Fibroblast of the aortic adventitia (primary cell): ENCODE data around the gene CLEC11A. TPM values are rescaled to one million over a fixed set of nuclear protein-coding genes. Genes with fewer than 3 reads are reported as not detected.

ENCODE experiments used
- DNase-seq: peaks from one replicate; pipeline ENCODE4 v3.0.0-alpha.2; 2010; ENCODE audit warnings: low read depth
- H3K4me3 ChIP-seq: 2 replicates; pipeline ENCODE4 v1.5.1; 2011; ENCODE audit warnings: low read depth, mild to moderate bottlenecking, control low read depth, low read length, moderate library complexity
- total RNA-seq: library from RNA; depleted of rRNA; stranded (reverse); fragments of >200 nt; gene quantifications from 2 replicates; pipeline ENCODE4 v1.2.3, GENCODE V29; 2012; ENCODE audit warnings: low replicate concordance
- TF ChIP-seq, protein P1 (sequence below): IDR thresholded peaks from 2 replicates; pipeline ENCODE4 v1.5.1; 2011; ENCODE audit warnings: mild to moderate bottlenecking, low read length, control low read depth, inconsistent platforms; ENCODE audit not compliant: insufficient read depth

The CLEC11A gene
- total RNA-seq, 1 donor, result 21.8 TPM

DNA sequence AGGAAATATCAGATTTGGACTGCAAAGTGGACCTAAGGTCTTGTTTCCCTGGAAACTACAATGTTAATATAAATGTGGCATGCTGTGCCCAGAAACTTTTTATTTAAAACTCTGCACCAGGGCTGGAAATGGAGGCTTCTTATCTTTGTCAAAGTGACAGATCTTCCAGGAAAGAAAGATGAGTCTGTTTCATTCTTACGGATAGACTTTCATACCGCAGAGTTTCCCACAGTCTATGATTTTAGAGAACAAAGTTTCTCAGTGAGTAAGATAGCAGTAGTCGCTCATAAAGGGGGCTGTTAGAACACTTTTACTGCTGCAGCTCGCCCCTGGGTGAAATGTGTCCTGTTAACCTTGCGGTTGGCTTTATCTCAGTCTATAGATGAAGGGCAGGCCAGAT, 6.7 kb downstream of the CLEC11A start:
- TF ChIP-seq, protein P1, sequence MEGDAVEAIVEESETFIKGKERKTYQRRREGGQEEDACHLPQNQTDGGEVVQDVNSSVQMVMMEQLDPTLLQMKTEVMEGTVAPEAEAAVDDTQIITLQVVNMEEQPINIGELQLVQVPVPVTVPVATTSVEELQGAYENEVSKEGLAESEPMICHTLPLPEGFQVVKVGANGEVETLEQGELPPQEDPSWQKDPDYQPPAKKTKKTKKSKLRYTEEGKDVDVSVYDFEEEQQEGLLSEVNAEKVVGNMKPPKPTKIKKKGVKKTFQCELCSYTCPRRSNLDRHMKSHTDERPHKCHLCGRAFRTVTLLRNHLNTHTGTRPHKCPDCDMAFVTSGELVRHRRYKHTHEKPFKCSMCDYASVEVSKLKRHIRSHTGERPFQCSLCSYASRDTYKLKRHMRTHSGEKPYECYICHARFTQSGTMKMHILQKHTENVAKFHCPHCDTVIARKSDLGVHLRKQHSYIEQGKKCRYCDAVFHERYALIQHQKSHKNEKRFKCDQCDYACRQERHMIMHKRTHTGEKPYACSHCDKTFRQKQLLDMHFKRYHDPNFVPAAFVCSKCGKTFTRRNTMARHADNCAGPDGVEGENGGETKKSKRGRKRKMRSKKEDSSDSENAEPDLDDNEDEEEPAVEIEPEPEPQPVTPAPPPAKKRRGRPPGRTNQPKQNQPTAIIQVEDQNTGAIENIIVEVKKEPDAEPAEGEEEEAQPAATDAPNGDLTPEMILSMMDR, result no peak
- no peak for DNase-seq
- H3K4me3 ChIP-seq, result no peak overlapping the region

DNA sequence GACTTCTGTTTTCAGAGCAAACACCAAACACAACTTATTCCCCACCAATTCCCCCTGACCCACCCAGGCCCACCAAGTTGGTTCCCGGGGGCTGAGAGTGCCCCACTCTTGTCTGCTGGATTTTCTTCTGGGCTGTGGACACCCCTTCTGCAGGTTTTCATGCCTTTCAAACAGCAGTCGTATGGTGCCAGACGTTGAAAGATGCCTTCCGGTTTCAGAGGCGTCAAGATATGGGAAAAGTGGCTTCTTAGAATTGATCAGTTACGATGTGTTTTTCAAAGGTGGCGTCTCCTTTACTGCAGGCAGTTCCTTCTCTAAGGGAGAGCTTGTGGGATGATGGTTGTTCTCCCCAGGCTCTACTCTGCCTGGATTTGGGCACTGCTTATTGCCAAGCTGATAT, 12.7 kb downstream of the CLEC11A start:
- H3K4me3 ChIP-seq, result no peak overlapping the region
- no peak for DNase-seq
- TF ChIP-seq, protein P1, result no peak

DNA sequence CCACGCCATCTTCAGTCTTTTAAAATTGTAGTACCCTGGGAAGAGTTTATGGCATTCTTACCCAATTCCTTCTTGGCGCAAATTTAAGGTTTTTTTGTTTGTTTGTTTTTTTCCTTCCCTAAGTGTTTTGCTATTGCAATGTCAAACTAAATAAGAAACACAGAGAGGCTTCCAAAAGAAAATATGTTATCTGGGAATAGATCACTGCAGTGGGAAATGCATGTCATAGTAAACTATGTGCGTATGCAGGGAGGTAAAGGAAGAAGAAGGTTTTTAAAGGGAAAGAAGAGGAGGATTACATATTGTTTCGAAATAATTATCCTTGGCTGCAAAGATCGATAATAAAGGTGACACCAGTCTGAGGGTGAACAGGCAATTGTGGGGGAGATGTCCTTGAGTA, 13.2 kb downstream of the CLEC11A start:
- no peak for DNase-seq
- H3K4me3 ChIP-seq, result no peak overlapping the region
- TF ChIP-seq, protein P1, result no peak

DNA sequence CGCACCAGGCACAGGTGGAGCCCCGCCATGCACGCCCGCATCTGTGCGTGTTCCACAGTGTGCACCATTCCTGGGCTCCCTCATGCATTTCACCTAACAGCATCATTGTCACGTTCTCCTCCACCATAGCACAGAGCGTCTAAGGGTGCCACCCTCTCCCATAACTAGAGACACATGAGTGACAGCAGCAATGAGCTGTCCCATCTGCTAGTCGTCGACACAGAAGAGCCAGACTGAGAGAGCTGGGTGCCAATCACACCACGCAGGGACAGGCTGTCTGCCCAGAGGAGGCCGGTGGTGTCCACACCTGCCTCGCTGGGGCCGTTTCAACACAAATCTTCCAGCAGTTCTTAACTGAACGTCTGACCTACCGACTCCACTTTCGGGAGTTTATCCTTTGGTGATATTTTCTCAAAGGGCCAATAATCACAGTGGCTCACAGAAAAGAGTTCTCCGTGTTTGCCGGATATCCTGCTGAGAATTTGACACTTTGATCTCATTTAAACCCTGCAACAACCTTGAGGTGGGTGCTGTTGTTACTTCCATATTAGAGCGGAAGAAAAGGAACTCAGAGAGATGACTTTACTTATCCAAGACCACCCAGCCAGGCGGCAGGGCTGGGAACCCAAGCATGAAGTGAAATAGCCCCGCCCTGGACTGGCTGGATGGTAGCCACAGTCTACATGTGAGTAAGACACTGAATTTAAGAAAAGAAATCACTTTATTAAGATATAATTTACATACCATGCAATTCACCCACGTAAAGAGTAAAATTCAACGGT, 16.2 kb downstream of the CLEC11A start:
- no peak overlapping the region for H3K4me3 ChIP-seq
- no peak for DNase-seq
- TF ChIP-seq, protein P1, result no peak

DNA sequence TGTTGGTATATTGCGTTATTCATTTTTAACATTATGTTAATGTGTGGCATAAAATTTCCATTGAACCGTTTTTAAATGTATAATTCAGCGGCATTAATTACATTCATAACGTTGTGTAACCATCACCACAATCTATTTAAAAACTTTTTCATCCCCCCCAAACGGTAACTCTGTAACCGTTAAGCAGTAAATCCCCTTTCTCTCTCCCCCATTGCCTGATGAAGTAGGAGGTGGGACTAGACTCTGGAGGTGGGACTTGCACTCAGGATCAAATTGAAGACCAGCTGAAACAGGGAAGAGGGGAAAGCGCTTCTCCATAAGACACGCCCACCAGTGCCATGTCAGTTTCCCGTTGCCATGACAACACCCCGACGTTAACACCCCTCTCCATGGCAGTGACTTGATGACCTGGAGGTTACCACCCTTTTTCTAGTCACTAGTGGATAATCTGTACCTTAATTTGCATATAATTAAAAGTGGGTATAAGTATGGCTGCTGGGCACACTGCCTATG, 16.8 kb downstream of the CLEC11A start:
- no peak for DNase-seq
- TF ChIP-seq, protein P1, result no peak
- H3K4me3 ChIP-seq, result no peak overlapping the region

DNA sequence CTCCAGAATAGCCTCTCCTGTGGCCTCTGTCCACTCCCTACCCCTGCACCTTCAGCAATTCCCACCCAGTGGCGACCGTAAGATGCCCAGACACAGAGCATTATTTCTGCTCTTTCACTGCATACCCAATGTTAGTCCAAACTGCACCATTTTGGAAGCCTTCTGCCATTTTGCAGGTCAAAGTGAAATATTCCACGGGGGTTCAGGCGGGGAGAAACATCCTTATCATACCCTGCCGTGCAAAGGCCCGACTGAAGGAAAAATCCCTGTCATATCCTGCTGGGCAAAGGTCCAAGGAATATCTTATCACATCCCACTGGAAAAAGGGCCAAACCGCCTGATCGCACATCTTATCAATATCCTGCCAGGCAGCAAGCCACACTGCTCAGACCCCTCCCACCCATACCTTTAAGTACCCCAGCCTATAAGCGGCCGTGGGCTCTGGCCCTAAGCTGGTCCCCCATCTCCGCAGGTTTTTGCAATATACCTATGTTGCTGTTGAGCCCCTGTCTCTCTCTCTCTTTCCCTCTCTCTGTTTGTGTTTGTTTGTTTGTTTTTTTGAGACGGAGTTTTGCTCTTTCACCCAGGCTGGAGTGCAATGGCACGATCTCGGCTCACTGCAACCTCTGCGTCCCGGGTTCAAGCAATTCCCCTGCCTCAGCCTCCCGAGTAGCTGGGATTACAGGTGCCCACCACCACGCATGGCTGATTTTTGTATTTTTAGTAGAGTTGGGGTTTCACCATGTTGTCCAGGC, 18.2 kb downstream of the CLEC11A start:
- no peak for DNase-seq
- TF ChIP-seq, protein P1, result no peak
- H3K4me3 ChIP-seq, result no peak overlapping the region
